H4 (cell line): ENCODE data around the gene SLCO4C1. TPM values are rescaled to one million over a fixed set of nuclear protein-coding genes. Genes with fewer than 3 reads are reported as not detected.
A peak's percentile ranks its signal among the peaks of the same experiment; 100 is the strongest.

Source experiments
- DNase-seq: peaks from one replicate; pipeline ENCODE4 v3.0.0-alpha.2; 2015; ENCODE audit warnings: low spot score
- total RNA-seq: library from RNA; depleted of rRNA; stranded (reverse); fragments of >200 nt; shearing (Covaris generic); gene quantifications from 2 replicates; pipeline ENCODE4 v1.2.3, GENCODE V29; 2014; rRNA removed

The SLCO4C1 gene
- total RNA-seq, 1 experiment from 2014 or later = 0.15 TPM

GRCh38 chr5:102271759-102272158, 24.3 kb downstream of the SLCO4C1 start:
- no peak for DNase-seq

- DNase-seq = no peak
Measured at GRCh38 chr5:102270036-102270435, 26.0 kb downstream of the SLCO4C1 start.

- no peak for DNase-seq
Measured at GRCh38 chr5:102262688-102263087, 33.4 kb downstream of the SLCO4C1 start.

GRCh38 chr5:102249381-102249780, 46.7 kb downstream of the SLCO4C1 start:
- no peak for DNase-seq

- DNase-seq = no peak
Measured at GRCh38 chr5:102243213-102243612, 52.9 kb downstream of the SLCO4C1 start.

- no peak for DNase-seq
Measured at GRCh38 chr5:102241809-102242421, 54.2 kb downstream of the SLCO4C1 start.

- DNase-seq = peak; percentile 13
Measured at GRCh38 chr5:102231693-102232619, 64.1 kb downstream of the SLCO4C1 start.

GRCh38 chr5:102229685-102230084, 66.4 kb downstream of the SLCO4C1 start:
- DNase-seq = no peak

- no peak for DNase-seq
Measured at GRCh38 chr5:102226321-102226720, 69.8 kb downstream of the SLCO4C1 start.

- DNase-seq = peak; percentile 57
Measured at GRCh38 chr5:102223542-102224477, 72.3 kb downstream of the SLCO4C1 start.

GRCh38 chr5:102222772-102223171, 73.3 kb downstream of the SLCO4C1 start:
- no peak for DNase-seq

- no peak for DNase-seq
Measured at GRCh38 chr5:102221949-102222348, 74.1 kb downstream of the SLCO4C1 start.

- no peak for DNase-seq
Measured at GRCh38 chr5:102218159-102218558, 77.9 kb downstream of the SLCO4C1 start.

- no peak for DNase-seq
Measured at GRCh38 chr5:102216678-102217077, 79.4 kb downstream of the SLCO4C1 start.

- DNase-seq = no peak
Measured at GRCh38 chr5:102211165-102211564, 84.9 kb downstream of the SLCO4C1 start.

- DNase-seq = no peak
Measured at GRCh38 chr5:102200861-102201260, 95.2 kb downstream of the SLCO4C1 start.

- no peak for DNase-seq
Measured at GRCh38 chr5:102196481-102196880, 99.6 kb downstream of the SLCO4C1 start.

Other genes starting within 250 kb of the SLCO4C1 start
- not detected in 2 replicates for gene SLCO6A1, start 202.7 kb upstream of the SLCO4C1 start, total RNA-seq